ENCODE measurements around the gene CST9. TPM values are rescaled to one million over a fixed set of nuclear protein-coding genes. Genes with fewer than 3 reads are reported as not detected.

CST9 gene
- not detected in 5 replicates for total RNA-seq (2022; extraction: Qiagen RNA extraction; ENCODE audit: low read depth)

GRCh38 chr20:23605867-23606651, at the start of gene CST9:
CST9 (minus strand) TSS chr20:23605917; CDS start chr20:23605864, 53 bp downstream.

GRCh38 chr20:23637282-23638221, 31.8 kb upstream of the CST9 start, which contains the start of gene CST3:
CST3 (minus strand) TSS chr20:23637955; CDS start chr20:23637862, 93 bp downstream.

GRCh38 chr20:23568320-23568970, 37.3 kb downstream of the CST9 start, which contains the start of gene CST9L:
CST9L (minus strand) TSS chr20:23568484; CDS start chr20:23568450, 34 bp downstream.

Other genes starting within 250 kb of the CST9 start
- gene GZF1, start 243.7 kb downstream of the CST9 start, total RNA-seq (2022; extraction: Qiagen RNA extraction; ENCODE audit: low read depth) = 9.3 to 15.1 TPM (median 11.6 TPM) in 5 replicates
- 2.3 to 4.1 TPM (median 3.9 TPM) in 5 replicates for gene NAPB, start 184.4 kb downstream of the CST9 start, total RNA-seq (2022; extraction: Qiagen RNA extraction; ENCODE audit: low read depth)
- not detected in 5 replicates for gene CSTL1, start 166.2 kb downstream of the CST9 start, total RNA-seq (2022; extraction: Qiagen RNA extraction; ENCODE audit: low read depth)
- not detected in 5 replicates for gene CST11, start 153.0 kb downstream of the CST9 start, total RNA-seq (2022; extraction: Qiagen RNA extraction; ENCODE audit: low read depth)
- gene CST8, start 114.8 kb downstream of the CST9 start, total RNA-seq (2022; extraction: Qiagen RNA extraction; ENCODE audit: low read depth) = not detected in 5 replicates
- gene CST9L, start 37.4 kb downstream of the CST9 start, total RNA-seq (2022; extraction: Qiagen RNA extraction; ENCODE audit: low read depth) = not detected in 5 replicates
- gene CST3, start 32.0 kb upstream of the CST9 start, total RNA-seq (2022; extraction: Qiagen RNA extraction; ENCODE audit: low read depth) = 221 to 423 TPM (median 396 TPM) in 5 replicates
- gene CST4, start 83.1 kb upstream of the CST9 start, total RNA-seq (2022; extraction: Qiagen RNA extraction; ENCODE audit: low read depth) = not detected in 5 replicates
- gene CST1, start 145.0 kb upstream of the CST9 start, total RNA-seq (2022; extraction: Qiagen RNA extraction; ENCODE audit: low read depth) = 0.59 to 1.5 TPM (median 0.81 TPM) in 4 of 5 replicates, not detected in the other
- gene CST2, start 220.8 kb upstream of the CST9 start, total RNA-seq (2022; extraction: Qiagen RNA extraction; ENCODE audit: low read depth) = 0.28 to 0.83 TPM (median 0.50 TPM) in 4 of 5 replicates, not detected in the other